Gastrocnemius medialis (tissue), 4 donors: ENCODE data around the gene ABCA12.

ENCODE experiments used
- CTCF ChIP-seq, 5 experiments: fragments of 450-650 bp in 3 of 5; fragments of 200-600 bp in 2 of 5; sonication (generic) in 2 of 5; IDR thresholded peaks in 4 of 5; conservative IDR thresholded peaks in 1 of 5; 1 replicate in 4 of 5; 2 replicates in 1 of 5; pipeline ENCODE4 v1.5.1; 2016 to 2019; ENCODE audit warnings: antibody characterized with exemption in 5 of 5, mild to moderate bottlenecking in 3 of 5, moderate library complexity in 3 of 5
- POLR2A ChIP-seq, 2 donors: fragments of 450-650 bp; IDR thresholded peaks; one replicate each; pipeline ENCODE4 v1.6.1; 2017; ENCODE audit warnings: antibody characterized with exemption in 2 of 2, mild to moderate bottlenecking in 2 of 2, moderate library complexity in 2 of 2

GRCh38 chr2:215038421-215038820 is 100.0 kb downstream of the ABCA12 start:
- no peak for TF ChIP-seq CTCF (IDR thresholded peaks at IDR 0.05 in 4 of 5, conservative IDR thresholded peaks at IDR 0.05 in 1 of 5)
- TF ChIP-seq POLR2A (IDR thresholded peaks at IDR 0.05) = no peak
